PFSK-1 (cell line): ENCODE data around the gene ATP5MC2.

Source experiments
- FOXP2 ChIP-seq: optimal IDR thresholded peaks from 2 replicates; pipeline ENCODE3; 2011; ENCODE audit warnings: borderline replicate concordance, control low read depth, inconsistent platforms; ENCODE audit not compliant: insufficient read depth; ENCODE audit errors: extremely low read length, extremely low read depth
- POLR2AphosphoS5 ChIP-seq: IDR thresholded peaks from 2 replicates; pipeline ENCODE4 v1.6.1; 2012; ENCODE audit warnings: low read depth, mild to moderate bottlenecking, control low read depth, low read length, moderate library complexity
- SIN3A ChIP-seq: IDR thresholded peaks from 2 replicates; pipeline ENCODE4 v1.6.1; 2012; ENCODE audit warnings: mild to moderate bottlenecking, low read length, moderate library complexity, borderline replicate concordance; ENCODE audit not compliant: insufficient read depth
- TAF1 ChIP-seq: IDR thresholded peaks from 2 replicates; pipeline ENCODE4 v1.6.1; 2012; ENCODE audit warnings: low read length, control low read depth, borderline replicate concordance; ENCODE audit not compliant: insufficient read depth
- TF ChIP-seq, protein P1 (sequence below), 2 experiments: IDR thresholded peaks; 2 replicates each; pipeline versions ENCODE4 v1.6.1 to v1.8.0; 2011 to 2012; ENCODE audit warnings: low read depth in 2 of 2, low read length in 2 of 2, control low read depth in 1 of 2, inconsistent platforms in 1 of 2, mild to moderate bottlenecking in 1 of 2, moderate library complexity in 1 of 2; ENCODE audit not compliant: insufficient read depth in 1 of 2

DNA sequence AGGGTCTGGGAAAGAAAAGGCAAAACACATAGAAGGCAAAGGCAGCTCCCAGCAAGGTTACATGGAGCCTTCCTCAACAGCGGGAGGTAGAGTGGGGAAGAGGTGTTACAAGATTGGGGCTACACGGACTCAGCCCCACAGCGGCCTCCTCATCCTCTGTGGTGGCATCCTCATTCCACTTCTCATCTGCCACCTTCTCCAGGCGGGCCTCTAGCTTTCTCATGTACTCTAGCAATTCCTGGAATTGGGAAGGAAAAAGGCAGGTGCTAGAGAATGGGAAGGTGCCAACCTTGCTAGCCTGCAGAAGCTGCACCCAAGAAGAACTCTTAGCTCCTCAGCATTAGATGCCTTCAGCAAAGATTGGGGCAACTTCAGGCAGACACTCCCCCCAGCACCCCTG lies 38.1 kb upstream of the ATP5MC2 start:
- TF ChIP-seq FOXP2 (no peak), TAF1 (no peak), POLR2AphosphoS5 (no peak), SIN3A (no peak)
- TF ChIP-seq, protein P1, sequence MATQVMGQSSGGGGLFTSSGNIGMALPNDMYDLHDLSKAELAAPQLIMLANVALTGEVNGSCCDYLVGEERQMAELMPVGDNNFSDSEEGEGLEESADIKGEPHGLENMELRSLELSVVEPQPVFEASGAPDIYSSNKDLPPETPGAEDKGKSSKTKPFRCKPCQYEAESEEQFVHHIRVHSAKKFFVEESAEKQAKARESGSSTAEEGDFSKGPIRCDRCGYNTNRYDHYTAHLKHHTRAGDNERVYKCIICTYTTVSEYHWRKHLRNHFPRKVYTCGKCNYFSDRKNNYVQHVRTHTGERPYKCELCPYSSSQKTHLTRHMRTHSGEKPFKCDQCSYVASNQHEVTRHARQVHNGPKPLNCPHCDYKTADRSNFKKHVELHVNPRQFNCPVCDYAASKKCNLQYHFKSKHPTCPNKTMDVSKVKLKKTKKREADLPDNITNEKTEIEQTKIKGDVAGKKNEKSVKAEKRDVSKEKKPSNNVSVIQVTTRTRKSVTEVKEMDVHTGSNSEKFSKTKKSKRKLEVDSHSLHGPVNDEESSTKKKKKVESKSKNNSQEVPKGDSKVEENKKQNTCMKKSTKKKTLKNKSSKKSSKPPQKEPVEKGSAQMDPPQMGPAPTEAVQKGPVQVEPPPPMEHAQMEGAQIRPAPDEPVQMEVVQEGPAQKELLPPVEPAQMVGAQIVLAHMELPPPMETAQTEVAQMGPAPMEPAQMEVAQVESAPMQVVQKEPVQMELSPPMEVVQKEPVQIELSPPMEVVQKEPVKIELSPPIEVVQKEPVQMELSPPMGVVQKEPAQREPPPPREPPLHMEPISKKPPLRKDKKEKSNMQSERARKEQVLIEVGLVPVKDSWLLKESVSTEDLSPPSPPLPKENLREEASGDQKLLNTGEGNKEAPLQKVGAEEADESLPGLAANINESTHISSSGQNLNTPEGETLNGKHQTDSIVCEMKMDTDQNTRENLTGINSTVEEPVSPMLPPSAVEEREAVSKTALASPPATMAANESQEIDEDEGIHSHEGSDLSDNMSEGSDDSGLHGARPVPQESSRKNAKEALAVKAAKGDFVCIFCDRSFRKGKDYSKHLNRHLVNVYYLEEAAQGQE (IDR thresholded peaks at IDR 0.05; ENCODE audit: insufficient read depth in 1 of 2, low read depth in 2 of 2, low read length in 2 of 2) = no peak
